HEK293 (cell line): ENCODE measurements around the gene MMADHC.

Experiments used
- PRDM1 ChIP-seq: fragments of 450-650 bp; formaldehyde crosslinking; IDR thresholded peaks from 2 replicates; pipeline ENCODE4; 2016; ENCODE audit warnings: missing biosample characterization, missing genetic modification characterization
- ZNF175 ChIP-seq: fragments of 450-650 bp; formaldehyde crosslinking; IDR thresholded peaks from 2 replicates; pipeline ENCODE4 v1.5.1; 2016; ENCODE audit warnings: missing biosample characterization, missing genetic modification characterization
- ZNF843 ChIP-seq: fragments of 450-650 bp; formaldehyde crosslinking; IDR thresholded peaks from 2 replicates; pipeline ENCODE4 v1.5.1; 2016; ENCODE audit warnings: missing biosample characterization, missing genetic modification characterization

- no peak for TF ChIP-seq ZNF175 (tag by site-specific recombination)
- no peak for TF ChIP-seq PRDM1 (tag by site-specific recombination)
- no peak for TF ChIP-seq ZNF843
Observed at GRCh38 chr2:149579972-149580882, 7.3 kb downstream of the MMADHC start.
